Measurements from ENCODE around the gene DDX27.

The DDX27 gene

DNA sequence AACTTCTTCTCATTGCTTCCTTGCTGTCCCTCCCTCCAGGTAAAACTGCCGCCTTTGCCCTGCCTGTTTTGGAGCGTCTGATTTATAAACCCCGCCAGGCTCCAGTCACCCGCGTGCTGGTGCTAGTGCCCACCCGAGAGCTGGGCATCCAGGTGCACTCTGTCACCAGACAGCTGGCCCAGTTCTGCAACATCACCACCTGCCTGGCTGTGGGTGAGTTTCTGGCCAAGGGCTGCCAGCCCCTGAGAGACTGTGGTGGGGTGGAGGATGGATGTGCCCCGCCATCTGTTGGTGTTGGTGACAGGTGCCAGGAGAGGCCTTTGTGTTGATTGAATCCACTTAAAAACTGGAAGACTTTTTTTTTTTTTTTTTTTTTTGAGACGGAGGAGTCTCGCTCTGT lies 9.5 kb downstream of the DDX27 start:
- intact Hi-C loops (cut with DNase I; ENCODE audit: low total_unique reads), result no loop called here
- H3K4me1 ChIP-seq, result no peaks in the 10 kb centered on the region
- TF ChIP-seq, protein P1, sequence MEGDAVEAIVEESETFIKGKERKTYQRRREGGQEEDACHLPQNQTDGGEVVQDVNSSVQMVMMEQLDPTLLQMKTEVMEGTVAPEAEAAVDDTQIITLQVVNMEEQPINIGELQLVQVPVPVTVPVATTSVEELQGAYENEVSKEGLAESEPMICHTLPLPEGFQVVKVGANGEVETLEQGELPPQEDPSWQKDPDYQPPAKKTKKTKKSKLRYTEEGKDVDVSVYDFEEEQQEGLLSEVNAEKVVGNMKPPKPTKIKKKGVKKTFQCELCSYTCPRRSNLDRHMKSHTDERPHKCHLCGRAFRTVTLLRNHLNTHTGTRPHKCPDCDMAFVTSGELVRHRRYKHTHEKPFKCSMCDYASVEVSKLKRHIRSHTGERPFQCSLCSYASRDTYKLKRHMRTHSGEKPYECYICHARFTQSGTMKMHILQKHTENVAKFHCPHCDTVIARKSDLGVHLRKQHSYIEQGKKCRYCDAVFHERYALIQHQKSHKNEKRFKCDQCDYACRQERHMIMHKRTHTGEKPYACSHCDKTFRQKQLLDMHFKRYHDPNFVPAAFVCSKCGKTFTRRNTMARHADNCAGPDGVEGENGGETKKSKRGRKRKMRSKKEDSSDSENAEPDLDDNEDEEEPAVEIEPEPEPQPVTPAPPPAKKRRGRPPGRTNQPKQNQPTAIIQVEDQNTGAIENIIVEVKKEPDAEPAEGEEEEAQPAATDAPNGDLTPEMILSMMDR (IDR thresholded peaks at IDR 0.05), result no peak
- H3K9me3 ChIP-seq, result no peaks in the 10 kb centered on the region
- no peak for DNase-seq
- peaks cover 74 to 98% (median 87%) of the 10 kb centered on the region in 3 donors for H3K36me3 ChIP-seq
- H3K27ac ChIP-seq, result no peak overlapping the region
- no peaks in the 10 kb centered on the region for H3K27me3 ChIP-seq
- no peak overlapping the region for H3K4me3 ChIP-seq

- no peak overlapping the region for H3K4me3 ChIP-seq
- no peaks in the 10 kb centered on the region for H3K9me3 ChIP-seq
- H3K36me3 ChIP-seq, result peaks cover 74 to 98% (median 87%) of the 10 kb centered on the region in 3 donors
- DNase-seq, result no peak
- no peaks in the 10 kb centered on the region for H3K4me1 ChIP-seq
- H3K27me3 ChIP-seq, result no peaks in the 10 kb centered on the region
- no peak overlapping the region for H3K27ac ChIP-seq
- intact Hi-C loops (cut with DNase I; ENCODE audit: low total_unique reads), result no loop called here
- TF ChIP-seq, protein P1 (IDR thresholded peaks at IDR 0.05), result no peak
These were observed 10.2 kb downstream of the DDX27 start for GRCh38 chr20:49229381-49229780.

DNA sequence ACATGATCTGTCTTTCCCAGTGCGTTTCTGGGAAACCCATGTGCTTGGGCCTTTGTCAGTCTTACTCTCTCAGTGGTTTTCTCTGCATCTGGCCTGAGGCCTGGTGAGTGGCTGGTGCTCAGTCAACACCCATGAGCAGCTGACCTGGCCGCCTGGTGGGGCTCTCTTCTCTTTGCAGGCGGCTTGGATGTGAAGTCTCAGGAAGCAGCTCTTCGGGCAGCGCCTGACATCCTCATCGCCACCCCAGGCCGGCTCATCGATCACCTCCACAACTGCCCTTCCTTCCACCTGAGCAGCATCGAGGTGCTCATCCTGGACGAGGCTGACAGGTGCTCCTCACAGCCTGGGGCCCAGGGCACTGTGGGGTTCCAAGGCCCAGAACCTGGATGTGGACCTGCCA lies 10.8 kb downstream of the DDX27 start:
- Histone ChIP-seq H3K27ac (no peak overlapping the region), H3K9me3 (no peaks in the 10 kb centered on the region), H3K27me3 (no peaks in the 10 kb centered on the region), H3K4me1 (no peaks in the 10 kb centered on the region), H3K4me3 (no peak overlapping the region), H3K36me3 (peaks cover 74 to 98% (median 87%) of the 10 kb centered on the region in 3 donors)
- DNase-seq, result no peak
- TF ChIP-seq, protein P1 (IDR thresholded peaks at IDR 0.05), result no peak
- intact Hi-C loops (cut with DNase I; ENCODE audit: low total_unique reads), result no loop called here

GRCh38 chr20:49230561-49231133 lies 11.4 kb downstream of the DDX27 start:
- peak in 1 of 2 donors; percentile 70 for DNase-seq
- H3K4me1 ChIP-seq, result no peaks in the 10 kb centered on the region
- no peak overlapping the region for H3K27ac ChIP-seq
- H3K9me3 ChIP-seq, result no peaks in the 10 kb centered on the region
- intact Hi-C loops (cut with DNase I; ENCODE audit: low total_unique reads), result no loop called here
- no peaks in the 10 kb centered on the region for H3K27me3 ChIP-seq
- no peak overlapping the region for H3K4me3 ChIP-seq
- TF ChIP-seq, protein P1 (IDR thresholded peaks at IDR 0.05), result no peak
- peaks cover 77 to 98% (median 84%) of the 10 kb centered on the region in 3 donors for H3K36me3 ChIP-seq

GRCh38 chr20:49231471-49231870 lies 12.3 kb downstream of the DDX27 start:
- intact Hi-C loops (cut with DNase I; ENCODE audit: low total_unique reads), result no loop called here
- Histone ChIP-seq H3K4me3 (no peak overlapping the region), H3K36me3 (peaks cover 75 to 98% (median 83%) of the 10 kb centered on the region in 3 donors), H3K9me3 (no peaks in the 10 kb centered on the region), H3K27me3 (no peaks in the 10 kb centered on the region), H3K27ac (no peak overlapping the region), H3K4me1 (no peaks in the 10 kb centered on the region)
- DNase-seq, result no peak
- TF ChIP-seq, protein P1 (IDR thresholded peaks at IDR 0.05), result no peak

- Histone ChIP-seq H3K4me1 (no peaks in the 10 kb centered on the region), H3K9me3 (no peaks in the 10 kb centered on the region), H3K27ac (no peak overlapping the region), H3K36me3 (peaks cover 80 to 100% (median 82%) of the 10 kb centered on the region in 3 donors), H3K27me3 (no peaks in the 10 kb centered on the region), H3K4me3 (no peak overlapping the region)
- TF ChIP-seq, protein P1 (IDR thresholded peaks at IDR 0.05), result no peak
- intact Hi-C loops (cut with DNase I; ENCODE audit: low total_unique reads), result no loop called here
- no peak for DNase-seq
These were observed 14.0 kb downstream of the DDX27 start for GRCh38 chr20:49233226-49233625.
